Measurements from ENCODE around the gene PPP1R18. TPM values are rescaled to one million over a fixed set of nuclear protein-coding genes. Genes with fewer than 3 reads are reported as not detected.

The PPP1R18 gene
- total and polyA plus RNA-seq, 9 of the 15 experiments (the other 6 are each of a cell fraction or from before 2014, with no cell fraction given), result 12.0 to 99.2 (median 42.6) TPM

DNA sequence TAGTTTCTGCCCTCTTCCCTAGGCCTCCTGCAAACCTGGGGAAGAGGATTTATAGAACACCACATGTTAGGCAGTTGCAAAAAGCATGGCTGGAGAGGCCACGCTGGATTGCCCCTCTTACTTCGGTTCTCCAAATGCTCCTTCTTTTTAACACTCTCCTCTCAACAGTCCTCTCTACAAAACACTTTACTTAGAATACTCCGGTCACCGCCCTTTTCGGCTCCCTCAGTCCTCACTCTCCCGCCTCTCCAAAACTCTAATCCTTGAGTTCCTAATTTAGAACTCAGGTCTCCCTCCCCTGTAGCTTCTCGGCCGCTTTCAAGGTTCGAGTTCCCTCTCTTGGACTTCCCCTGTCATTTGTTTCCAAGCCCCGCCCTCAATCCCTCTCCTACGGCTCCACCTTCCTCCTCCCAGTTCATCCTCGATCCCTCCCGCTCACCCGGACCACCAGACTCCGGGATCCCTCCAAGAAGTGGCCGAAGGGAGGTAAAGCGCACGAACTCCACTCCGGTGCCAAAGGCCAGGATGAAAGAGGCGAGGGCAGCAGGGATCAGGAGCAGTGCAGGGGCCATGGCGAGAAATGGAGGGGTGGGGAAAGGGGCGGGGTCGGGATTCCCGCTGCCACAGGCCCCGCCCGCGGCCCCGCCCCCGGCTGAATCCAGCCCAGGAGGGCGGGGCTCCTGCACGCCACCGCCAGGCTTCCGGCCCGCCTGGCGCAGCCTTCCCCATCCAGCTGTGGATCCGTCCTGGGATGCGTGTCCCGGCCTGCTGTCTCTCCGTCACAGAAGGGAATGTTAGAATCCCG, 4.2 kb upstream of the PPP1R18 start, which contains the start of gene NRM (continued):
- TF ChIP-seq HEY1 (CRISPR knock-in tag; IDR thresholded peaks at IDR 0.05; ENCODE audit: borderline replicate concordance), result no peak
- peak; percentile 31; the same call in 1 of the 2 replicates for TF ChIP-seq TEAD4 (IDR thresholded peaks at IDR 0.05; ENCODE audit: low read length)
- no peak for TF ChIP-seq TEAD4 (CRISPR knock-in tag; IDR thresholded peaks at IDR 0.05; ENCODE audit: borderline replicate concordance)
- TF ChIP-seq POU5F1 (IDR thresholded peaks at IDR 0.05; ENCODE audit: borderline replicate concordance, low read depth, low read length, partially characterized antibody), result no peak
- TF ChIP-seq GTF2B (IDR thresholded peaks at IDR 0.05; ENCODE audit: extremely low read depth, insufficient read length), result no peak
- TF ChIP-seq, protein P1, sequence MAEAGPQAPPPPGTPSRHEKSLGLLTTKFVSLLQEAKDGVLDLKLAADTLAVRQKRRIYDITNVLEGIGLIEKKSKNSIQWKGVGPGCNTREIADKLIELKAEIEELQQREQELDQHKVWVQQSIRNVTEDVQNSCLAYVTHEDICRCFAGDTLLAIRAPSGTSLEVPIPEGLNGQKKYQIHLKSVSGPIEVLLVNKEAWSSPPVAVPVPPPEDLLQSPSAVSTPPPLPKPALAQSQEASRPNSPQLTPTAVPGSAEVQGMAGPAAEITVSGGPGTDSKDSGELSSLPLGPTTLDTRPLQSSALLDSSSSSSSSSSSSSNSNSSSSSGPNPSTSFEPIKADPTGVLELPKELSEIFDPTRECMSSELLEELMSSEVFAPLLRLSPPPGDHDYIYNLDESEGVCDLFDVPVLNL (CRISPR knock-in tag; IDR thresholded peaks at IDR 0.05; ENCODE audit: low read depth), result no peak
- no peak for TF ChIP-seq POLR2H (tag; IDR thresholded peaks at IDR 0.05; ENCODE audit: low read depth)
- TF ChIP-seq GATAD2A (IDR thresholded peaks at IDR 0.05), result no peak
- TF ChIP-seq HDAC6 (IDR thresholded peaks at IDR 0.05; ENCODE audit: low read depth, low read length), result no peak
- no peak for TF ChIP-seq CBFA2T2 (conservative IDR thresholded peaks at IDR 0.05)
- 0 out of 2 replicates have a peak, but pooled peaks have one; percentile 46 for TF ChIP-seq ZBED1 (IDR thresholded peaks at IDR 0.05)
- TF ChIP-seq HMGN3 (IDR thresholded peaks at IDR 0.05; ENCODE audit: borderline replicate concordance, extremely low read depth, insufficient read length, low read depth, low read length), result peak; percentile 53
- 0 out of 2 replicates have a peak, but pooled peaks have one; percentile 50 for TF ChIP-seq ETV5 (CRISPR knock-in tag; IDR thresholded peaks at IDR 0.05; ENCODE audit: low read depth)
- TF ChIP-seq AFF4 (CRISPR knock-in tag; IDR thresholded peaks at IDR 0.05), result 0 out of 2 replicates have a peak, but pooled peaks have one; percentile 50
- no peak for TF ChIP-seq CBX5 (IDR thresholded peaks at IDR 0.05; ENCODE audit: borderline replicate concordance, low read depth)
- no peak for TF ChIP-seq E4F1 (CRISPR knock-in tag; IDR thresholded peaks at IDR 0.05; ENCODE audit: borderline replicate concordance)
- no peak for TF ChIP-seq ARID2 (IDR thresholded peaks at IDR 0.05)
- no peak for TF ChIP-seq MYNN (IDR thresholded peaks at IDR 0.05)
- no peak for TF ChIP-seq MYNN (CRISPR knock-in tag; IDR thresholded peaks at IDR 0.05)
- TF ChIP-seq ZNF232 (CRISPR knock-in tag; IDR thresholded peaks at IDR 0.05), result no peak
- no peak for TF ChIP-seq SRSF7 (optimal IDR thresholded peaks at IDR 0.05; ENCODE audit: low read depth, low read length)
